Tibial artery (tissue), 4 donors: Measurements from ENCODE around the gene RYR2.

ENCODE experiments used
- DNase-seq, 2 donors: peaks; one replicate each; pipeline ENCODE4 v3.0.0-alpha.2; 2019
- H3K27ac ChIP-seq, 2 donors: fragments of 200-600 bp; sonication (generic) in 1 of 2; 1 replicate in 1 of 2; 2 replicates in 1 of 2; pipeline ENCODE4 v1.5.1; 2018 to 2019; ENCODE audit warnings: mild to moderate bottlenecking in 1 of 2
- H3K27me3 ChIP-seq, 2 donors: fragments of 200-600 bp; sonication (generic) in 1 of 2; one replicate each; pipeline versions ENCODE4 v1.5.1 to v1.6.0; 2016 to 2019
- H3K36me3 ChIP-seq, 3 donors: fragments of 200-600 bp; sonication (generic) in 2 of 3; one replicate each; pipeline ENCODE4 v1.5.1; 2016 to 2019; ENCODE audit warnings: mild to moderate bottlenecking in 2 of 3
- H3K4me1 ChIP-seq, 4 donors: fragments of 200-600 bp; sonication (generic) in 2 of 4; 1 replicate in 3 of 4; 2 replicates in 1 of 4; pipeline ENCODE4 v1.5.1; 2016 to 2019
- H3K4me3 ChIP-seq, 2 donors: fragments of 200-600 bp; sonication (generic) in 1 of 2; 1 replicate in 1 of 2; 2 replicates in 1 of 2; pipeline ENCODE4 v1.5.1; 2018 to 2019; ENCODE audit warnings: mild to moderate bottlenecking in 2 of 2
- H3K9me3 ChIP-seq, 3 donors: fragments of 200-600 bp; sonication (generic) in 1 of 3; one replicate each; pipeline ENCODE4 v1.5.1; 2016 to 2019
- intact Hi-C: fragments of 100-400 bp; cut with DNase I; formaldehyde crosslinking; loops from one replicate; pipeline ENCODE4 v1.15.0; 2023; ENCODE audit warnings: low total_unique reads
- TF ChIP-seq, protein P1 (sequence below), 2 experiments: fragments of 200-600 bp in 1 of 2; fragments of 450-650 bp in 1 of 2; IDR thresholded peaks; one replicate each; pipeline ENCODE4 v1.5.1; 2017 to 2019; ENCODE audit warnings: antibody characterized with exemption in 2 of 2, mild to moderate bottlenecking in 1 of 2, moderate library complexity in 1 of 2

RYR2 gene

GRCh38 chr1:237619553-237619952, 577.6 kb downstream of the RYR2 start:
- no peak overlapping the region for H3K27ac ChIP-seq
- H3K27me3 ChIP-seq, result no peaks in the 10 kb centered on the region
- TF ChIP-seq, protein P1, sequence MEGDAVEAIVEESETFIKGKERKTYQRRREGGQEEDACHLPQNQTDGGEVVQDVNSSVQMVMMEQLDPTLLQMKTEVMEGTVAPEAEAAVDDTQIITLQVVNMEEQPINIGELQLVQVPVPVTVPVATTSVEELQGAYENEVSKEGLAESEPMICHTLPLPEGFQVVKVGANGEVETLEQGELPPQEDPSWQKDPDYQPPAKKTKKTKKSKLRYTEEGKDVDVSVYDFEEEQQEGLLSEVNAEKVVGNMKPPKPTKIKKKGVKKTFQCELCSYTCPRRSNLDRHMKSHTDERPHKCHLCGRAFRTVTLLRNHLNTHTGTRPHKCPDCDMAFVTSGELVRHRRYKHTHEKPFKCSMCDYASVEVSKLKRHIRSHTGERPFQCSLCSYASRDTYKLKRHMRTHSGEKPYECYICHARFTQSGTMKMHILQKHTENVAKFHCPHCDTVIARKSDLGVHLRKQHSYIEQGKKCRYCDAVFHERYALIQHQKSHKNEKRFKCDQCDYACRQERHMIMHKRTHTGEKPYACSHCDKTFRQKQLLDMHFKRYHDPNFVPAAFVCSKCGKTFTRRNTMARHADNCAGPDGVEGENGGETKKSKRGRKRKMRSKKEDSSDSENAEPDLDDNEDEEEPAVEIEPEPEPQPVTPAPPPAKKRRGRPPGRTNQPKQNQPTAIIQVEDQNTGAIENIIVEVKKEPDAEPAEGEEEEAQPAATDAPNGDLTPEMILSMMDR (IDR thresholded peaks at IDR 0.05), result no peak
- DNase-seq, result no peak
- no peaks in the 10 kb centered on the region for H3K9me3 ChIP-seq
- H3K4me1 ChIP-seq, result no peaks in the 10 kb centered on the region
- intact Hi-C loops, result no loop called here
- peaks cover 17 to 46% (median 29%) of the 10 kb centered on the region in 3 donors for H3K36me3 ChIP-seq
- H3K4me3 ChIP-seq, result no peak overlapping the region

DNA sequence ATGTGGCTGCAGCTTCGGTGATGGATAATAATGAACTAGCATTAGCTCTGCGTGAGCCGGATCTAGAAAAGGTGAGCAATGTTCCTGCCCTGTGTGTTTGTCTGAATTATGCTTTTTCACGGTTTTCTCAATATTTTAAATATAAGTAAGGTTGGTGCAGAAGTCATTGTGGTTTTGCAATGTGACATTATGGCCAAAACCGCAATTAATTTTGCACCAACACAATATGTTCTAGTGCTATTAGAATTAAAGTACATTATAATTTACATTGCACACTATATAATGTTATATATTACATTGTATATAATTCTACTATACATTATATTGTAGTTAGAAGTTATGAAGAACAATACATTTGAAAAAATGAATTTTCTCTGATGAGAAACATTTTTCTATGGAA, 592.9 kb downstream of the RYR2 start:
- Histone ChIP-seq H3K27ac (no peak overlapping the region), H3K4me1 (no peaks in the 10 kb centered on the region), H3K4me3 (no peak overlapping the region), H3K36me3 (peaks cover 11 to 30% (median 19%) of the 10 kb centered on the region in 3 donors), H3K9me3 (no peaks in the 10 kb centered on the region), H3K27me3 (no peaks in the 10 kb centered on the region)
- intact Hi-C loops, result no loop called here
- DNase-seq, result no peak
- TF ChIP-seq, protein P1 (IDR thresholded peaks at IDR 0.05), result no peak

- TF ChIP-seq, protein P1 (IDR thresholded peaks at IDR 0.05), result no peak
- Histone ChIP-seq H3K27me3 (no peaks in the 10 kb centered on the region), H3K4me1 (no peaks in the 10 kb centered on the region), H3K9me3 (no peaks in the 10 kb centered on the region), H3K36me3 (peaks cover 17 to 39% (median 25%) of the 10 kb centered on the region in 3 donors), H3K27ac (no peak overlapping the region), H3K4me3 (no peak overlapping the region)
- no peak for DNase-seq
- intact Hi-C loops, result no loop called here
These were observed 596.6 kb downstream of the RYR2 start for GRCh38 chr1:237638555-237638954.

- Histone ChIP-seq H3K27ac (no peak overlapping the region), H3K4me3 (no peak overlapping the region), H3K9me3 (no peaks in the 10 kb centered on the region), H3K4me1 (no peaks in the 10 kb centered on the region), H3K36me3 (peaks cover 23 to 35% (median 23%) of the 10 kb centered on the region in 3 donors), H3K27me3 (no peaks in the 10 kb centered on the region)
- TF ChIP-seq, protein P1 (IDR thresholded peaks at IDR 0.05), result no peak
- DNase-seq, result no peak
- intact Hi-C loops, result no loop called here
These were observed 598.2 kb downstream of the RYR2 start for GRCh38 chr1:237640011-237640671.

DNA sequence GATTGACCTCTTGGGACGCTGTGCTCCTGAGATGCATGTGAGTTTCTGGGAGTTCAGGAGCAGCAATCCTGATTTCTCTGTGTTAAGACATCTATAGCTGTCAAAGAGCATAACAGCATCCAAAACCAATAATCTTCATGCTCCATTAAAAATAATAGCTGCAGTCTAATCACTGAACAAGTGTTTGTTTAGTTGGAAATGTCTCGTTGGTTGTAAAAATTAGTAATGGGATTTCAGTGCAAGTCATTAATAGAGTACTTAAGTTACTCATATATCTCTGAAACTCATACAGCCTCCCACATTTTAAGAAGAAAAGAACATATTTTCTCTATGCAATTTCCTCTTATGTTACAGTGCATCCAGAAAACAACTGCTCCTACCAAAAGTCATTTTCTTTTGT, 599.0 kb downstream of the RYR2 start:
- intact Hi-C loops, result no loop called here
- H3K4me1 ChIP-seq, result no peaks in the 10 kb centered on the region
- TF ChIP-seq, protein P1 (IDR thresholded peaks at IDR 0.05), result no peak
- no peak overlapping the region for H3K4me3 ChIP-seq
- no peak for DNase-seq
- peaks cover 17 to 34% (median 23%) of the 10 kb centered on the region in 3 donors for H3K36me3 ChIP-seq
- H3K27ac ChIP-seq, result no peak overlapping the region
- no peaks in the 10 kb centered on the region for H3K9me3 ChIP-seq
- H3K27me3 ChIP-seq, result no peaks in the 10 kb centered on the region
